ENCODE measurements around the gene TMEM121. TPM values are rescaled to one million over a fixed set of nuclear protein-coding genes. Genes with fewer than 3 reads are reported as not detected.

Gene TMEM121
- polyA plus RNA-seq, 1 donor (not counting 4 experiments of a cell fraction or from before 2014, with no cell fraction given), result 0.18 TPM

- Histone ChIP-seq H3K9me3 (ENCODE audit: control insufficient read depth, low read depth, low read length) (no peaks in the 10 kb centered on the region), H3K36me3 (ENCODE audit: control insufficient read depth in 2 of 2, extremely low read depth in 1 of 2, insufficient read depth in 2 of 2, low read length in 2 of 2) (no peaks in the 10 kb centered on the region), H3K9me1 (ENCODE audit: control insufficient read depth, extremely low read depth, insufficient read depth, low read length) (no peaks in the 10 kb centered on the region), H3K79me2 (ENCODE audit: control insufficient read depth, insufficient read depth, low read length) (no peaks in the 10 kb centered on the region), H3K4me1 (ENCODE audit: control insufficient read depth, extremely low read depth, insufficient read depth, low read length) (peaks cover 29% of the 10 kb centered on the region), H3K27me3 (ENCODE audit: control insufficient read depth, extremely low read depth, insufficient read depth, low read length) (peaks cover 35% of the 10 kb centered on the region), H3K9ac (ENCODE audit: control insufficient read depth, extremely low read depth, insufficient read depth, low read length) (peak overlapping the region; percentile 96), H4K20me1 (ENCODE audit: control insufficient read depth, extremely low read depth, insufficient read depth, low read length) (no peaks in the 10 kb centered on the region), H3K27ac (ENCODE audit: control insufficient read depth, insufficient read depth, low read length) (peak overlapping the region; percentile 97), H3K4me2 (ENCODE audit: control insufficient read depth, extremely low read depth, insufficient read depth, low read depth, low read length) (peak overlapping the region; percentile 69), H2AFZ (ENCODE audit: control insufficient read depth, low read length) (no peak overlapping the region), H3K4me3 (ENCODE audit: control insufficient read depth in 2 of 3, extremely low read depth in 1 of 3, insufficient read depth in 2 of 3, low read depth in 1 of 3, low read length in 3 of 3) (no peak overlapping the region)
- TF ChIP-seq CTCF (optimal IDR thresholded peaks at IDR 0.05 in 1 of 3, IDR thresholded peaks at IDR 0.05 in 1 of 3, conservative IDR thresholded peaks at IDR 0.05 in 1 of 3; ENCODE audit: extremely low read depth in 1 of 3, insufficient read depth in 2 of 3, low read length in 3 of 3), result no peak
- no peak for TF ChIP-seq EZH2 (IDR thresholded peaks at IDR 0.05; ENCODE audit: low read length)
- DNase-seq (ENCODE audit: low read depth, low spot score), result no peak
- dilution Hi-C loops (cut with MboI; ENCODE audit: extremely low pct_ligation_motif_present, low sequenced_read_pairs), result no loop called here
- no peak for FAIRE-seq
Observed at GRCh38 chr14:105482486-105483110, 43.8 kb upstream of the TMEM121 start.

GRCh38 chr14:105483300-105484068 is 42.9 kb upstream of the TMEM121 start:
- DNase-seq (ENCODE audit: low read depth, low spot score) (no peak), FAIRE-seq (no peak)
- Histone ChIP-seq H3K9me3 (ENCODE audit: control insufficient read depth, low read depth, low read length) (no peaks in the 10 kb centered on the region), H3K27me3 (ENCODE audit: control insufficient read depth, extremely low read depth, insufficient read depth, low read length) (peaks cover 35% of the 10 kb centered on the region), H3K4me1 (ENCODE audit: control insufficient read depth, extremely low read depth, insufficient read depth, low read length) (peaks cover 35% of the 10 kb centered on the region), H3K27ac (ENCODE audit: control insufficient read depth, insufficient read depth, low read length) (no peak overlapping the region), H4K20me1 (ENCODE audit: control insufficient read depth, extremely low read depth, insufficient read depth, low read length) (no peaks in the 10 kb centered on the region), H3K4me2 (ENCODE audit: control insufficient read depth, extremely low read depth, insufficient read depth, low read depth, low read length) (no peak overlapping the region), H3K9me1 (ENCODE audit: control insufficient read depth, extremely low read depth, insufficient read depth, low read length) (no peaks in the 10 kb centered on the region), H3K9ac (ENCODE audit: control insufficient read depth, extremely low read depth, insufficient read depth, low read length) (peak overlapping the region; percentile 8), H3K79me2 (ENCODE audit: control insufficient read depth, insufficient read depth, low read length) (no peaks in the 10 kb centered on the region), H2AFZ (ENCODE audit: control insufficient read depth, low read length) (no peak overlapping the region), H3K36me3 (ENCODE audit: control insufficient read depth in 2 of 2, extremely low read depth in 1 of 2, insufficient read depth in 2 of 2, low read length in 2 of 2) (no peaks in the 10 kb centered on the region), H3K4me3 (ENCODE audit: control insufficient read depth in 2 of 3, extremely low read depth in 1 of 3, insufficient read depth in 2 of 3, low read depth in 1 of 3, low read length in 3 of 3) (no peak overlapping the region)
- no peak for TF ChIP-seq EZH2 (IDR thresholded peaks at IDR 0.05; ENCODE audit: low read length)
- TF ChIP-seq CTCF (optimal IDR thresholded peaks at IDR 0.05 in 1 of 3, IDR thresholded peaks at IDR 0.05 in 1 of 3, conservative IDR thresholded peaks at IDR 0.05 in 1 of 3; ENCODE audit: extremely low read depth in 1 of 3, insufficient read depth in 2 of 3, low read length in 3 of 3), result no peak
- dilution Hi-C loops (cut with MboI; ENCODE audit: extremely low pct_ligation_motif_present, low sequenced_read_pairs), result no loop called here

Measured in keratinocyte (primary cell).